Progenitor cell of endocrine pancreas (in vitro differentiated cells): ENCODE measurements around the gene RUNX2. TPM values are rescaled to one million over a fixed set of nuclear protein-coding genes. Genes with fewer than 3 reads are reported as not detected.

Experiments used
- DNase-seq: peaks from one replicate; pipeline ENCODE4 v3.0.0; 2021; ENCODE audit warnings: low spot score; ENCODE audit not compliant: unreplicated experiment
- H3K27ac Mint-ChIP-seq: 2 replicates; pipeline ENCODE4 v1.8.0; 2021; ENCODE audit warnings: mild to moderate bottlenecking, moderate library complexity, mixed read lengths
- H3K27me3 Mint-ChIP-seq: 2 replicates; pipeline ENCODE4 v1.8.0; 2021; ENCODE audit warnings: mixed read lengths
- H3K36me3 Mint-ChIP-seq: 2 replicates; pipeline ENCODE4 v1.8.0; 2022; ENCODE audit warnings: mixed read lengths; ENCODE audit not compliant: insufficient read depth
- H3K4me1 Mint-ChIP-seq: 2 replicates; pipeline ENCODE4 v1.8.0; 2021; ENCODE audit warnings: low read depth, mixed read lengths
- H3K4me3 Mint-ChIP-seq: 2 replicates; pipeline ENCODE4 v1.8.0; 2021; ENCODE audit warnings: low read depth, mild to moderate bottlenecking, moderate library complexity, mixed read lengths
- H3K9me3 Mint-ChIP-seq: 2 replicates; pipeline ENCODE4 v1.8.0; 2021; ENCODE audit warnings: low read depth, mixed read lengths
- CTCF ChIP-seq: fragments of 200-600 bp; sonication (generic); IDR thresholded peaks from one replicate; pipeline ENCODE4 v1.5.0; 2021; ENCODE audit warnings: antibody characterized with exemption, mild to moderate bottlenecking; ENCODE audit not compliant: unreplicated experiment
- total RNA-seq: library from RNA; stranded (reverse); gene quantifications from 2 replicates; pipeline ENCODE4 v1.2.1, GENCODE V29; 2021

Gene RUNX2
- total RNA-seq, 1 donor from 2014 or later: 0.46 TPM

- Mint-ChIP-seq H3K4me3 (no peak overlapping the region), H3K27ac (no peak overlapping the region), H3K4me1 (peaks cover 4% of the 10 kb centered on the region), H3K27me3 (peaks cover 4% of the 10 kb centered on the region), H3K36me3 (no peaks in the 10 kb centered on the region), H3K9me3 (no peaks in the 10 kb centered on the region)
- no peak for DNase-seq
- no peak for TF ChIP-seq CTCF
Observed at GRCh38 chr6:45616209-45616608, 288.1 kb downstream of the RUNX2 start.

DNA sequence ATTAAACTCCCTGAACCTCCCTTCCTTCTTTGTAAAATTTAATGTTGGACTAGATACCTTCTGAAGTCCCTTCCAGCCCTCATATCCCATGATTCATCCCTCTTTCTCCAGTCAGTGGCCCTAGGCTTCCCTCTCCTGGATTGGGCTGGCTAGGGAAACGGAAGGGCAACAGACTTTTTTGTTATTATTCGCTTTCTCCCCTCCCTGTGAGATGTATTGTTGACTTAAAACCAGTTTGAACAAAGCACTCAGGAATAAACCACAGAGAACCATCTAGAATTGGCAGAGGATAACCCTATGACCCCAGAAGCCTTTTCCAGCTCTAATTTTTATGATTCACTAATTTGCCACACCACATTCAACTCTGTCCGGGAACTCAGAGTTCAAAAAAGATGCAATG is 289.3 kb downstream of the RUNX2 start:
- Mint-ChIP-seq H3K36me3 (no peaks in the 10 kb centered on the region), H3K9me3 (no peaks in the 10 kb centered on the region), H3K4me1 (peaks cover 4% of the 10 kb centered on the region), H3K27ac (peak overlapping the region; percentile 28), H3K4me3 (no peak overlapping the region), H3K27me3 (peaks cover 4% of the 10 kb centered on the region)
- no peak for DNase-seq
- no peak for TF ChIP-seq CTCF

- Mint-ChIP-seq H3K4me1 (peaks cover 4% of the 10 kb centered on the region), H3K9me3 (no peaks in the 10 kb centered on the region), H3K27me3 (peaks cover 4% of the 10 kb centered on the region), H3K27ac (no peak overlapping the region), H3K36me3 (no peaks in the 10 kb centered on the region), H3K4me3 (no peak overlapping the region)
- no peak for DNase-seq
- no peak for TF ChIP-seq CTCF
Observed at GRCh38 chr6:45618259-45618658, 290.1 kb downstream of the RUNX2 start.

- peaks cover 4% of the 10 kb centered on the region for H3K27me3 Mint-ChIP-seq
- TF ChIP-seq CTCF: no peak
- no peaks in the 10 kb centered on the region for H3K36me3 Mint-ChIP-seq
- H3K4me3 Mint-ChIP-seq: no peak overlapping the region
- DNase-seq: no peak
- H3K9me3 Mint-ChIP-seq: no peaks in the 10 kb centered on the region
- no peak overlapping the region for H3K27ac Mint-ChIP-seq
- H3K4me1 Mint-ChIP-seq: peaks cover 4% of the 10 kb centered on the region
Observed at GRCh38 chr6:45619211-45619760, 291.2 kb downstream of the RUNX2 start.

DNA sequence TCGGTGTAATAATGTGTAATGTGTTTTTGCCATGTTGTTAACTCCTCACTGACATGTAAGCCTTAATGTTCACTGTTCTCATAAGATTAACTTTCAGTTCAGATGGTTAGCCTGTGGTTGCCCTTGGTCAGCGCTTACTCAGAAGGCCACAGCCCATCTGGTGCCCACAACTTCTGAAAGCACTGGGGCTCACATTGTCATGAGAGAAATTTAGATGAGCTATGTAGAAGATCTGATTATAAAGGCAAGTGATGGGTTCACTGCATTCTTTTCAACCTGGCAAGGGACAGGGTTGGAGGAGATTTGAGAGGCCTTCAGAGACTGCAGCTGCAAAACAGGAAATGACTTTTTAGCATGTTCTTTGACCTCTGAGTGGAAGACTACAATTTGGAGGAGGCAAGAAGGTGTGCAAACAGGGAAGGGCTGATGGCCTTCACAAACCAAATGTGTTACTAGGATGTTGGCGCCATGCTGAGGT is 291.9 kb downstream of the RUNX2 start:
- Mint-ChIP-seq H3K4me1 (peaks cover 4% of the 10 kb centered on the region), H3K4me3 (no peak overlapping the region), H3K36me3 (no peaks in the 10 kb centered on the region), H3K27ac (no peak overlapping the region), H3K27me3 (peaks cover 5% of the 10 kb centered on the region), H3K9me3 (no peaks in the 10 kb centered on the region)
- TF ChIP-seq CTCF: no peak
- no peak for DNase-seq
